Right lobe of liver (tissue), 6 donors: ENCODE measurements around the gene ATP11C. TPM values are rescaled to one million over a fixed set of nuclear protein-coding genes. Genes with fewer than 3 reads are reported as not detected.

Experiments
- ATAC-seq, 4 donors: fragments of 200-7000 bp; cut with Tn5 transposase; one replicate each; pipeline ENCODE4 v1.9.1; 2020; ENCODE audit warnings: mild to moderate bottlenecking in 4 of 4, moderate library complexity in 4 of 4
- DNase-seq, 3 donors: peaks; one replicate each; pipeline ENCODE4 v3.0.0-alpha.2; 2020
- H3K27ac ChIP-seq, 3 donors: fragments of 200-600 bp; one replicate each; pipeline ENCODE4 v1.8.0; 2022
- H3K27me3 ChIP-seq, 2 donors: fragments of 200-600 bp; one replicate each; pipeline ENCODE4 v1.8.0; 2022
- H3K36me3 ChIP-seq, 4 donors: fragments of 200-600 bp; sonication (generic) in 1 of 4; one replicate each; pipeline versions ENCODE4 v1.5.1 to v1.8.0; 2017 to 2022; ENCODE audit warnings: control low read depth in 1 of 4
- H3K4me1 ChIP-seq, 4 donors: fragments of 200-600 bp; sonication (generic) in 1 of 4; one replicate each; pipeline versions ENCODE4 v1.5.1 to v1.8.0; 2017 to 2022; ENCODE audit warnings: control low read depth in 1 of 4
- H3K4me3 ChIP-seq, 3 donors: fragments of 200-600 bp; one replicate each; pipeline ENCODE4 v1.8.0; 2022
- H3K9me3 ChIP-seq, 4 donors: fragments of 200-600 bp; sonication (generic) in 1 of 4; one replicate each; pipeline versions ENCODE4 v1.5.1 to v1.8.0; 2017 to 2022; ENCODE audit warnings: control low read depth in 1 of 4
- CTCF ChIP-seq, 4 donors: fragments of 200-600 bp in 3 of 4; fragments of 450-650 bp in 1 of 4; IDR thresholded peaks; one replicate each; pipeline versions ENCODE4 v1.5.1 to v1.8.0; 2016 to 2022; ENCODE audit warnings: antibody characterized with exemption in 4 of 4, mild to moderate bottlenecking in 2 of 4
- POLR2A ChIP-seq: fragments of 450-650 bp; IDR thresholded peaks from one replicate; pipeline ENCODE4 v1.6.1; 2017; ENCODE audit warnings: antibody characterized with exemption, mild to moderate bottlenecking
- WGBS: methylation state at CpG from one replicate; pipeline ENCODE4 v1.1.6; 2018; ENCODE audit warnings: low coverage, low lambda C conversion rate; ENCODE audit not compliant: insufficient coverage; ENCODE audit errors: missing lambda C conversion rate; 5-methylcytosine and 5-hydroxymethylcytosine counted together
- intact Hi-C, 2 donors: fragments of 100-400 bp; cut with DNase I; formaldehyde crosslinking; loops; one replicate each; pipeline versions ENCODE4 v1.11.2 to v1.14.1; 2022
- total RNA-seq, 6 experiments: library from RNA; depleted of rRNA in 2 of 6; stranded (reverse); fragments of >200 nt in 2 of 6; fragmentation: NEBNext Ultra II Directional in 3 of 6; extraction: Animal tissue kit (Norgen Biotek cat#: 25700) in 3 of 6; gene quantifications; one replicate each; pipeline versions ENCODE4 v1.1.0 to v1.2.4, GENCODE V29; 2016 to 2023
- donor health status: DM: no; HTN: yes; CAD: no.
- donor health status: DM: no; HTN: no; CAD: no.
- donor health status: DM: no; HTN: no; CAD: no.
- donor health status: DM: no; HTN: yes; CAD: no.
- donor health status: DM: no; HTN: yes; CAD: no.

ATP11C gene
- total RNA-seq, 6 experiments from 2014 or later, result 21.4 to 34.0 (median 29.1) TPM

GRCh38 chrX:139724626-139725025 is 208.2 kb downstream of the ATP11C start:
- DNase-seq (no peak), ATAC-seq (no peak)
- TF ChIP-seq POLR2A (no peak), CTCF (IDR thresholded peaks at IDR 0.05) (no peak)
- WGBS, result 63% methylated on average over 2 of the region's 2 CpGs
- intact Hi-C loops, result no loop called here
- no peaks in the 10 kb centered on the region for H3K9me3 ChIP-seq
- no peak overlapping the region for H3K4me3 ChIP-seq
- H3K4me1 ChIP-seq, result no peaks in the 10 kb centered on the region
- H3K27ac ChIP-seq, result no peak overlapping the region
- H3K36me3 ChIP-seq, result no peaks in the 10 kb centered on the region
- H3K27me3 ChIP-seq, result no peaks in the 10 kb centered on the region

- Histone ChIP-seq H3K36me3 (no peaks in the 10 kb centered on the region), H3K4me3 (no peak overlapping the region), H3K4me1 (no peaks in the 10 kb centered on the region), H3K9me3 (no peaks in the 10 kb centered on the region), H3K27me3 (no peaks in the 10 kb centered on the region), H3K27ac (no peak overlapping the region)
- intact Hi-C loops, result no loop called here
- 78% methylated on average over 6 of the region's 6 CpGs for WGBS
- ATAC-seq (no peak), DNase-seq (no peak)
- TF ChIP-seq POLR2A (no peak), CTCF (IDR thresholded peaks at IDR 0.05) (no peak)
Observed at GRCh38 chrX:139720979-139721378, 211.9 kb downstream of the ATP11C start.

- DNase-seq (no peak), ATAC-seq (no peak)
- no peak for TF ChIP-seq CTCF (IDR thresholded peaks at IDR 0.05)
- TF ChIP-seq POLR2A, result no peak
- H3K36me3 ChIP-seq, result no peaks in the 10 kb centered on the region
- H3K9me3 ChIP-seq, result no peaks in the 10 kb centered on the region
- no peak overlapping the region for H3K4me3 ChIP-seq
- 48% methylated on average over 5 of the region's 5 CpGs for WGBS
- H3K4me1 ChIP-seq, result no peaks in the 10 kb centered on the region
- H3K27ac ChIP-seq, result no peak overlapping the region
- intact Hi-C loops, result no loop called here
- H3K27me3 ChIP-seq, result no peaks in the 10 kb centered on the region
Observed at GRCh38 chrX:139720136-139720535, 212.7 kb downstream of the ATP11C start.

- TF ChIP-seq CTCF (IDR thresholded peaks at IDR 0.05) (no peak), POLR2A (no peak)
- intact Hi-C loops, result no loop called here
- DNase-seq (no peak), ATAC-seq (no peak)
- no peaks in the 10 kb centered on the region for H3K9me3 ChIP-seq
- no peaks in the 10 kb centered on the region for H3K4me1 ChIP-seq
- WGBS, result 54% methylated on average over 4 of the region's 4 CpGs
- H3K27ac ChIP-seq, result no peak within 1 kb of the TSS
- no peak within 1 kb of the TSS for H3K4me3 ChIP-seq
- no peaks in the 10 kb centered on the region for H3K27me3 ChIP-seq
- H3K36me3 ChIP-seq, result no peaks in the 10 kb centered on the region
Observed at GRCh38 chrX:139708067-139708466, 224.8 kb downstream of the ATP11C start, which contains the start of gene MCF2. Gene MCF2, minus strand, starts transcription at chrX:139708167. Its CDS starts 56,423 bp downstream, at chrX:139651744.

GRCh38 chrX:139702658-139703057 is 230.2 kb downstream of the ATP11C start:
- 73% methylated on average over 2 of the region's 3 CpGs for WGBS
- H3K27me3 ChIP-seq, result no peaks in the 10 kb centered on the region
- no peaks in the 10 kb centered on the region for H3K9me3 ChIP-seq
- no peaks in the 10 kb centered on the region for H3K4me1 ChIP-seq
- peak in 1 of 4 donors; percentile 58 for ATAC-seq
- no peak overlapping the region for H3K27ac ChIP-seq
- no peaks in the 10 kb centered on the region for H3K36me3 ChIP-seq
- intact Hi-C loops, result no loop called here
- no peak for DNase-seq
- H3K4me3 ChIP-seq, result no peak overlapping the region
- TF ChIP-seq POLR2A, result no peak
